HG03457 (cell line): ENCODE results near the gene C4A.
"Not testable (repeated sequence)": the region's sequence is repeated elsewhere in the genome, so short reads cannot be mapped to it uniquely, and the experiment has no call there.

Experiments
- ATAC-seq: cut with Tn5 transposase; IDR thresholded peaks from one replicate; pipeline ENCODE4 v1.9.1; 2021; ENCODE audit warnings: moderate number of reproducible peaks; ENCODE audit not compliant: unreplicated experiment

Gene C4A

DNA sequence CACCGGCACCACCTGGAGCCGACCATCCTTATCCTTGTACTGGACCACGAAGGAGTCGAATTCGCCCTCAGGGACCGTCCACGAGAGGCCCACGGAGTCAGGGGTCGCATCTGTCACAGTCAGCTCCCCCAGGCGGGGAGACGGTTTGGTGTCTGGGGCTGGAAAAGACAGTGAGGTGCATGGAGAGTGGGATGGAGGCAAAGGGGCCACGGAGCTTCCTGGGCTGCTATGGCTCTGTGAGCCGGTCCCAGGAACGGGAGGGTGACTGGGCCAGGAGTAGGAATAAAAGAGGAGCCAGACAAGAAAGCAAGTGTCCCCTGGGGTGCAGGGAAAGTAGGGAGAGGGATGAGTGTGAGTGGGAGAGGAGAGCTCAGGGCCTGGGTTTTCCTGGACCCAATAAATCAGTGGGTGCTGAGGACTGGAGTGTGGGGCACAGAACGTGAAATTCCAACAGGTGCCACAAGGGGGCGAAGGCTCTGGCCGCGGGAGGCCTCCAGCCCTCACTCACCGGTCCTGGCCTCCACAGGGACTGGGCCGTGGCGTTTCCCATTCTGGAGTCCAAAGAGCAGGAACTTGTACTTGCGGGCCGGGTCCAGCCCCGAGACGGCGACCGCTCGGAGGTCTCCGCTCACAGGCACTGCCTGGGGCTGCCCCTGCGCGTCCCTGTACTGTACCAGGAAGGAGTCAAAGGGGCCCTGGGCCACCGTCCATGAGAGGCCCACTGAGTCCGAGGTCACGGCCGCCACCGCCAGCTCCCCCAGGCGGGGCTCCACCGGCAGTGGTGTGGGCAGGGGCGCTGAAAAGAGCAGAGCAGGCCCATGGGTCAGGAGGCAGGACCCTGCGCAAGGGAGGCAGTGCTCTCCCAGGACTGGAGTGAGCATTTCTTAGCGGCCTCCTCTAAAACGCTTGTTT is 66.3 kb downstream of the C4A start:
- ATAC-seq: no peak

DNA sequence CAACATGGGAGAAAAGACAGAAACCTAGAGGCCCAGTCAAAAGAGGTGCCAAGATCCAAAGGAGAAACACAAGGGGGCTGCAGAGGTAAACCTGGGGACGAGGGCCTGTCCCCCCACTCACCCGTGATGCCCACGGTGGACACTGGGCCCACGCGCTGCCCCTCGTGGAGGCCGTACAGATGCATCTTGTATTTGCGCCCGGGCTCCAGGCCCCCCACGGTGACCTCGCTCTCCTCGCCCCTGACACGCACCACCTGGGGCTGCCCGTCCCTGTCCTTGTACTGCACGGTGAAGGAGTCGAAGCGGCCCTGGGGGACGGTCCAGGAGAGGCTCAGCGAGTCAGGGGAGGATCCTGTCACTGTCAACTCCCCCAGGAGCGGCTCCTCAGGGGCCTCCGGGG is 67.3 kb downstream of the C4A start:
- not testable (repeated sequence) for ATAC-seq

DNA sequence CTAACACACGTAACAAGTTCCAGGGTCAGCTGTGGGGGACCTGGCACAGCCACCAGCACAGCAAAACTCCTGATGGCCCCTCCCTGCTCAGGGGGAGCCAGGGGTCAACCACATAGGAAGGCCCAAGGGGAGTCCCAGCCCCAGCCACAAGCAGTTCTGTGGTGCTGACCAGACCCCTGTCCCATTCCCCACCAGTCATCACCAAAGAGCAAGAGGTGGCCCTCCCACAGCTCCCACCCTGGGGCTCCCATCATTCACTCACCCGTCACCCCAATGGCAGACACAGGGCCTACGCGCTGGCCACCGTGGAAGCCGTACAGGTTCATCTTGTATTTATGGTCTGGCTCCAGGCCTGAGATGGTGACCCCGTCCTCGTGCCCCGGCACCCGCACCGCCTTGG is 67.9 kb downstream of the C4A start:
- ATAC-seq: not testable (repeated sequence)

GRCh38 chr6:32050562-32050961 is 68.7 kb downstream of the C4A start:
- ATAC-seq: no peak
